GM23338 (cell line): ENCODE measurements around the gene CX3CL1. TPM values are rescaled to one million over a fixed set of nuclear protein-coding genes. Genes with fewer than 3 reads are reported as not detected.

Experiments
- ATAC-seq: fragments of 200-7000 bp; cut with Tn5 transposase; 3 replicates; pipeline ENCODE4 v1.9.1; 2020
- DNase-seq: peaks from one replicate; pipeline ENCODE4 v3.0.0-alpha.2; 2015; ENCODE audit warnings: low spot score
- H2AFZ ChIP-seq: fragments of 200-600 bp; sonication (generic); 2 replicates; pipeline ENCODE4 v1.8.0; 2016; ENCODE audit warnings: antibody characterized with exemption, mild to moderate bottlenecking, moderate library complexity
- H3F3A ChIP-seq: fragments of 200-600 bp; sonication (generic); replicated peaks from 2 replicates; pipeline ENCODE4 v1.8.0; 2017; ENCODE audit warnings: antibody characterized with exemption, mixed run types, low read depth
- H3K27ac ChIP-seq: fragments of 200-600 bp; sonication (generic); 2 replicates; pipeline ENCODE4 v1.6.1; 2016; ENCODE audit warnings: low read depth
- H3K27me3 ChIP-seq: fragments of 200-600 bp; sonication (generic); 2 replicates; pipeline ENCODE4 v1.8.0; 2016; ENCODE audit warnings: mild to moderate bottlenecking, mixed run types, moderate library complexity; ENCODE audit not compliant: insufficient read depth
- H3K36me3 ChIP-seq: fragments of 200-600 bp; sonication (generic); 2 replicates; pipeline ENCODE4 v1.8.0; 2016; ENCODE audit warnings: mild to moderate bottlenecking; ENCODE audit not compliant: insufficient read depth
- H3K4me1 ChIP-seq: fragments of 200-600 bp; sonication (generic); 2 replicates; pipeline ENCODE4 v1.8.0; 2016; ENCODE audit warnings: mild to moderate bottlenecking, moderate library complexity; ENCODE audit not compliant: insufficient read depth
- H3K4me2 ChIP-seq: fragments of 200-600 bp; sonication (generic); 2 replicates; pipeline ENCODE4 v1.7.1; 2017; ENCODE audit warnings: mixed run types
- H3K4me3 ChIP-seq: fragments of 200-600 bp; sonication (generic); 2 replicates; pipeline ENCODE4 v1.6.1; 2016; ENCODE audit warnings: mixed run types
- H3K79me2 ChIP-seq: fragments of 200-600 bp; sonication (generic); replicated peaks from 2 replicates; pipeline ENCODE4 v1.8.0; 2017; ENCODE audit warnings: mild to moderate bottlenecking; ENCODE audit not compliant: insufficient read depth
- H3K9me2 ChIP-seq: fragments of 200-600 bp; sonication (generic); 2 replicates; pipeline ENCODE4 v1.8.0; 2017; ENCODE audit not compliant: insufficient read depth
- H4K20me1 ChIP-seq: fragments of 200-600 bp; sonication (generic); replicated peaks from 2 replicates; pipeline ENCODE4 v1.8.0; 2017; ENCODE audit warnings: mild to moderate bottlenecking; ENCODE audit not compliant: insufficient read depth
- H3K27ac Mint-ChIP-seq: 2 replicates; pipeline ENCODE4 v1.8.0; 2020; ENCODE audit warnings: inconsistent platforms, mild to moderate bottlenecking, moderate library complexity, mixed read lengths
- H3K27me3 Mint-ChIP-seq: 3 replicates; pipeline ENCODE4 v1.8.0; 2022; ENCODE audit warnings: low read depth, mild to moderate bottlenecking, moderate library complexity, mixed read lengths, inconsistent platforms; ENCODE audit not compliant: insufficient read depth, poor library complexity
- H3K36me3 Mint-ChIP-seq: 3 replicates; pipeline ENCODE4 v1.8.0; 2021; ENCODE audit warnings: low read depth, mild to moderate bottlenecking, inconsistent platforms, moderate library complexity, mixed read lengths
- H3K4me1 Mint-ChIP-seq: 3 replicates; pipeline ENCODE4 v1.8.0; 2020; ENCODE audit warnings: mild to moderate bottlenecking, inconsistent platforms, mixed read lengths
- H3K4me3 Mint-ChIP-seq: 3 replicates; pipeline ENCODE4 v1.8.0; 2021; ENCODE audit warnings: moderate library complexity, mild to moderate bottlenecking, inconsistent platforms, mixed read lengths
- H3K9me3 Mint-ChIP-seq: 3 replicates; pipeline ENCODE4 v1.8.0; 2020; ENCODE audit warnings: moderate library complexity, mild to moderate bottlenecking, inconsistent platforms, mixed read lengths
- CREB1 ChIP-seq: fragments of 250-450 bp; sonication (Bioruptor Pico); IDR thresholded peaks from 2 replicates; pipeline ENCODE4 v1.5.0; 2020; ENCODE audit warnings: low read depth, mild to moderate bottlenecking, moderate library complexity
- EZH2phosphoT487 ChIP-seq: fragments of 200-600 bp; sonication (generic); IDR thresholded peaks from one replicate; pipeline ENCODE4 v1.8.1; 2018; ENCODE audit warnings: antibody characterized with exemption; ENCODE audit not compliant: unreplicated experiment
- JUNB ChIP-seq: IDR thresholded peaks from one replicate; pipeline ENCODE4 v1.6.1; 2016; ENCODE audit warnings: antibody characterized with exemption; ENCODE audit not compliant: unreplicated experiment
- NANOG ChIP-seq: IDR thresholded peaks from 2 replicates; pipeline ENCODE4 v1.6.1; 2016; ENCODE audit warnings: antibody characterized with exemption, borderline replicate concordance
- STAT1 ChIP-seq: IDR thresholded peaks from one replicate; pipeline ENCODE4 v1.6.1; 2016; ENCODE audit warnings: antibody characterized with exemption; ENCODE audit not compliant: unreplicated experiment
- polyA plus RNA-seq: library from polyadenylated mRNA; unstranded; fragments of >200 nt; fragmentation: Nextera tagmentation; extraction: Ambion mirVana; gene quantifications from 2 replicates; pipeline ENCODE4 v1.2.1, GENCODE V29; 2016
- total RNA-seq: library from RNA; depleted of rRNA; stranded (reverse); fragments of >200 nt; shearing (Covaris generic); gene quantifications from 2 replicates; pipeline ENCODE4 v1.2.3, GENCODE V29; 2014
- TF ChIP-seq, protein P1 (sequence below): IDR thresholded peaks from 2 replicates; pipeline ENCODE4 v1.6.1; 2016; ENCODE audit warnings: antibody characterized with exemption
- TF ChIP-seq, protein P2 (sequence below), 2 experiments: fragments of 200-600 bp in 1 of 2; sonication (generic) in 1 of 2; conservative IDR thresholded peaks; 2 replicates each; pipeline versions ENCODE4 v1.5.1 to v1.6.1; 2016 to 2017; ENCODE audit warnings: antibody characterized with exemption in 2 of 2, low read depth in 2 of 2, mild to moderate bottlenecking in 2 of 2, moderate library complexity in 1 of 2
- TF ChIP-seq, protein P3 (sequence below): fragments of 250-450 bp; sonication (Bioruptor Pico); IDR thresholded peaks from 2 replicates; pipeline ENCODE4 v1.5.0; 2020; ENCODE audit warnings: mild to moderate bottlenecking, moderate library complexity

Gene CX3CL1
- total and polyA plus RNA-seq, 2 experiments from 2014 or later: 0.24 to 2.8 TPM

DNA sequence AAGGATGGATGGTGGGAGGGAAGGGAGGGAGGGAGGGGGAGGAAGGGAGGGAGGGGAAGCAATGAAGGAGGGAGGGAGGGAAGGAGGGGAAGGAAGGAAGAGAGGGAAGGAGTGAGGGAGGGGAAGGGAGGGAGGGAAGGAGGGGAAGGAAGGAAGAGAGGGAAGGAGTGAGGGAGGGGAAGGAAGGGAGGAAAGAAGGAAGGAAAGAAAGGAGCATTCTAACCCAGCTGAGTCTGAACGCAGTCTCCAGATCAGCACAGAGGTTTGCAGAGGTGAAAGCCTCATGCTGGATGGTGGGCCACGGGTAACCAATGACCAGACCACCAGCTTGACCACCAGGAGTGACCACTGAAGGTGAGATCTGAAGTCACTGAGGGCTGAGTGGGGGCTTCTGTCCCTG lies 50.9 kb downstream of the CX3CL1 start (continued):
- TF ChIP-seq, protein P1, sequence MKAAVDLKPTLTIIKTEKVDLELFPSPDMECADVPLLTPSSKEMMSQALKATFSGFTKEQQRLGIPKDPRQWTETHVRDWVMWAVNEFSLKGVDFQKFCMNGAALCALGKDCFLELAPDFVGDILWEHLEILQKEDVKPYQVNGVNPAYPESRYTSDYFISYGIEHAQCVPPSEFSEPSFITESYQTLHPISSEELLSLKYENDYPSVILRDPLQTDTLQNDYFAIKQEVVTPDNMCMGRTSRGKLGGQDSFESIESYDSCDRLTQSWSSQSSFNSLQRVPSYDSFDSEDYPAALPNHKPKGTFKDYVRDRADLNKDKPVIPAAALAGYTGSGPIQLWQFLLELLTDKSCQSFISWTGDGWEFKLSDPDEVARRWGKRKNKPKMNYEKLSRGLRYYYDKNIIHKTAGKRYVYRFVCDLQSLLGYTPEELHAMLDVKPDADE: no peak
- TF ChIP-seq NANOG (no peak), STAT1 (no peak), JUNB (no peak), EZH2phosphoT487 (no peak), CREB1 (CRISPR knock-in tag) (no peak)
- TF ChIP-seq, protein P2, sequence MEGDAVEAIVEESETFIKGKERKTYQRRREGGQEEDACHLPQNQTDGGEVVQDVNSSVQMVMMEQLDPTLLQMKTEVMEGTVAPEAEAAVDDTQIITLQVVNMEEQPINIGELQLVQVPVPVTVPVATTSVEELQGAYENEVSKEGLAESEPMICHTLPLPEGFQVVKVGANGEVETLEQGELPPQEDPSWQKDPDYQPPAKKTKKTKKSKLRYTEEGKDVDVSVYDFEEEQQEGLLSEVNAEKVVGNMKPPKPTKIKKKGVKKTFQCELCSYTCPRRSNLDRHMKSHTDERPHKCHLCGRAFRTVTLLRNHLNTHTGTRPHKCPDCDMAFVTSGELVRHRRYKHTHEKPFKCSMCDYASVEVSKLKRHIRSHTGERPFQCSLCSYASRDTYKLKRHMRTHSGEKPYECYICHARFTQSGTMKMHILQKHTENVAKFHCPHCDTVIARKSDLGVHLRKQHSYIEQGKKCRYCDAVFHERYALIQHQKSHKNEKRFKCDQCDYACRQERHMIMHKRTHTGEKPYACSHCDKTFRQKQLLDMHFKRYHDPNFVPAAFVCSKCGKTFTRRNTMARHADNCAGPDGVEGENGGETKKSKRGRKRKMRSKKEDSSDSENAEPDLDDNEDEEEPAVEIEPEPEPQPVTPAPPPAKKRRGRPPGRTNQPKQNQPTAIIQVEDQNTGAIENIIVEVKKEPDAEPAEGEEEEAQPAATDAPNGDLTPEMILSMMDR (conservative IDR thresholded peaks at IDR 0.05; ENCODE audit: low read depth in 2 of 2): no peak

DNA sequence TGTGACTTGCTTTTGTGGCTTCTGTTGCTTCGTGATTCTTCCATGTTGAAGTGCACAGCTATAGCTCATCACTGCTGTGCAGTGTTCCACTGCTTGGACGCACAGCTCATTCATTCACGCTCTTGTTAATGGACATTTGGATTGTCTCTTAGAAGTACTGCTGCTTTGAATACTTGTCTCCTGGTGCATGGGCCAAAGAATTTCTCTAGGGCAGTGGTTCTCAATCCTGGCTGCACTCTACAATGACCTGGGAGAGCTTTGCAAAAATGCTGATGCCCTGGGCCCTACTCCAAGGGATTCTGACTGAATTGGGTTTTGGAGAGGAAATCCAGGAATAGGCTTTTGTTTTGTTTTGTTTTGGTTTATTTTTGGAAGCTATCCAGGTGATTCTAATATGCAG lies 52.3 kb downstream of the CX3CL1 start:
- Histone ChIP-seq H2AFZ (no peak overlapping the region), H3K27ac (no peak overlapping the region), H3K4me3 (no peak overlapping the region), H3K4me1 (no peaks in the 10 kb centered on the region; the same call in 1 of the 2 replicates), H3K4me2 (no peak overlapping the region), H3K79me2 (no peaks in the 10 kb centered on the region), H3K9me2 (no peaks in the 10 kb centered on the region), H3K27me3 (no peaks in the 10 kb centered on the region), H3F3A (no peaks in the 10 kb centered on the region), H3K36me3 (peaks cover 14% of the 10 kb centered on the region; the same call in 1 of the 2 replicates), H4K20me1 (0 out of 2 replicates have a peak, but pooled peaks cover 5% of the 10 kb centered on the region)
- H3K36me3 Mint-ChIP-seq: peaks cover 22% of the 10 kb centered on the region
- H3K9me3 Mint-ChIP-seq: no peaks in the 10 kb centered on the region
- H3K4me1 Mint-ChIP-seq: peaks cover 9% of the 10 kb centered on the region; the same call in 2 of the 3 replicates
- peaks cover 2% of the 10 kb centered on the region for H3K27me3 Mint-ChIP-seq
- no peak overlapping the region for H3K4me3 Mint-ChIP-seq
- DNase-seq: no peak
- TF ChIP-seq JUNB (no peak), EZH2phosphoT487 (no peak)
- TF ChIP-seq, protein P3, sequence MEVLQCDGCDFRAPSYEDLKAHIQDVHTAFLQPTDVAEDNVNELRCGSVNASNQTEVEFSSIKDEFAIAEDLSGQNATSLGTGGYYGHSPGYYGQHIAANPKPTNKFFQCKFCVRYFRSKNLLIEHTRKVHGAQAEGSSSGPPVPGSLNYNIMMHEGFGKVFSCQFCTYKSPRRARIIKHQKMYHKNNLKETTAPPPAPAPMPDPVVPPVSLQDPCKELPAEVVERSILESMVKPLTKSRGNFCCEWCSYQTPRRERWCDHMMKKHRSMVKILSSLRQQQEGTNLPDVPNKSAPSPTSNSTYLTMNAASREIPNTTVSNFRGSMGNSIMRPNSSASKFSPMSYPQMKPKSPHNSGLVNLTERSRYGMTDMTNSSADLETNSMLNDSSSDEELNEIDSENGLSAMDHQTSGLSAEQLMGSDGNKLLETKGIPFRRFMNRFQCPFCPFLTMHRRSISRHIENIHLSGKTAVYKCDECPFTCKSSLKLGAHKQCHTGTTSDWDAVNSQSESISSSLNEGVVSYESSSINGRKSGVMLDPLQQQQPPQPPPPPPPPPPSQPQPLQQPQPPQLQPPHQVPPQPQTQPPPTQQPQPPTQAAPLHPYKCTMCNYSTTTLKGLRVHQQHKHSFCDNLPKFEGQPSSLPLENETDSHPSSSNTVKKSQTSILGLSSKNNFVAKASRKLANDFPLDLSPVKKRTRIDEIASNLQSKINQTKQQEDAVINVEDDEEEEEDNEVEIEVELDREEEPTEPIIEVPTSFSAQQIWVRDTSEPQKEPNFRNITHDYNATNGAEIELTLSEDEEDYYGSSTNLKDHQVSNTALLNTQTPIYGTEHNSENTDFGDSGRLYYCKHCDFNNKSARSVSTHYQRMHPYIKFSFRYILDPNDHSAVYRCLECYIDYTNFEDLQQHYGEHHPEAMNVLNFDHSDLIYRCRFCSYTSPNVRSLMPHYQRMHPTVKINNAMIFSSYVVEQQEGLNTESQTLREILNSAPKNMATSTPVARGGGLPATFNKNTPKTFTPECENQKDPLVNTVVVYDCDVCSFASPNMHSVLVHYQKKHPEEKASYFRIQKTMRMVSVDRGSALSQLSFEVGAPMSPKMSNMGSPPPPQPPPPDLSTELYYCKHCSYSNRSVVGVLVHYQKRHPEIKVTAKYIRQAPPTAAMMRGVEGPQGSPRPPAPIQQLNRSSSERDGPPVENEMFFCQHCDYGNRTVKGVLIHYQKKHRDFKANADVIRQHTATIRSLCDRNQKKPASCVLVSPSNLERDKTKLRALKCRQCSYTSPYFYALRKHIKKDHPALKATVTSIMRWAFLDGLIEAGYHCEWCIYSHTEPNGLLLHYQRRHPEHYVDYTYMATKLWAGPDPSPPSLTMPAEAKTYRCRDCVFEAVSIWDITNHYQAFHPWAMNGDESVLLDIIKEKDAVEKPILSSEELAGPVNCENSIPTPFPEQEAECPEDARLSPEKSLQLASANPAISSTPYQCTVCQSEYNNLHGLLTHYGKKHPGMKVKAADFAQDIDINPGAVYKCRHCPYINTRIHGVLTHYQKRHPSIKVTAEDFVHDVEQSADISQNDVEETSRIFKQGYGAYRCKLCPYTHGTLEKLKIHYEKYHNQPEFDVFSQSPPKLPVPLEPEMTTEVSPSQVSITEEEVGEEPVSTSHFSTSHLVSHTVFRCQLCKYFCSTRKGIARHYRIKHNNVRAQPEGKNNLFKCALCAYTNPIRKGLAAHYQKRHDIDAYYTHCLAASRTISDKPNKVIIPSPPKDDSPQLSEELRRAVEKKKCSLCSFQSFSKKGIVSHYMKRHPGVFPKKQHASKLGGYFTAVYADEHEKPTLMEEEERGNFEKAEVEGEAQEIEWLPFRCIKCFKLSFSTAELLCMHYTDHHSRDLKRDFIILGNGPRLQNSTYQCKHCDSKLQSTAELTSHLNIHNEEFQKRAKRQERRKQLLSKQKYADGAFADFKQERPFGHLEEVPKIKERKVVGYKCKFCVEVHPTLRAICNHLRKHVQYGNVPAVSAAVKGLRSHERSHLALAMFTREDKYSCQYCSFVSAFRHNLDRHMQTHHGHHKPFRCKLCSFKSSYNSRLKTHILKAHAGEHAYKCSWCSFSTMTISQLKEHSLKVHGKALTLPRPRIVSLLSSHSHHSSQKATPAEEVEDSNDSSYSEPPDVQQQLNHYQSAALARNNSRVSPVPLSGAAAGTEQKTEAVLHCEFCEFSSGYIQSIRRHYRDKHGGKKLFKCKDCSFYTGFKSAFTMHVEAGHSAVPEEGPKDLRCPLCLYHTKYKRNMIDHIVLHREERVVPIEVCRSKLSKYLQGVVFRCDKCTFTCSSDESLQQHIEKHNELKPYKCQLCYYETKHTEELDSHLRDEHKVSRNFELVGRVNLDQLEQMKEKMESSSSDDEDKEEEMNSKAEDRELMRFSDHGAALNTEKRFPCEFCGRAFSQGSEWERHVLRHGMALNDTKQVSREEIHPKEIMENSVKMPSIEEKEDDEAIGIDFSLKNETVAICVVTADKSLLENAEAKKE (CRISPR knock-in tag): no peak
- TF ChIP-seq, protein P2 (conservative IDR thresholded peaks at IDR 0.05; ENCODE audit: low read depth in 2 of 2): no peak
- no peak for ATAC-seq
- no peak overlapping the region for H3K27ac Mint-ChIP-seq
